ENCODE data around the gene EXOC7.
"Not testable (repeated sequence)": the region's sequence is repeated elsewhere in the genome, so short reads cannot be mapped to it uniquely, and the experiment has no call there.

EXOC7 gene

GRCh38 chr17:76072148-76072858 is 31.3 kb downstream of the EXOC7 start, which contains the start of gene SRP68:
SRP68 (minus strand) TSS chr17:76072517; CDS start chr17:76072491, 26 bp downstream.
- Mint-ChIP-seq H3K4me1 (ENCODE audit: low read depth) (peaks cover 27% of the 10 kb centered on the region), H3K4me3 (peak within 1 kb of the TSS; percentile 97), H3K27me3 (ENCODE audit: low read depth) (peaks cover 30% of the 10 kb centered on the region), H3K36me3 (ENCODE audit: low read depth) (peaks cover 15% of the 10 kb centered on the region), H3K27ac (peak within 1 kb of the TSS; percentile 91), H3K9me3 (no peaks in the 10 kb centered on the region)
- DNase-seq (ENCODE audit: low spot score) = peak; percentile 89

- peak overlapping the region; percentile 97 for H3K4me3 Mint-ChIP-seq
- peaks cover 18% of the 10 kb centered on the region for H3K36me3 Mint-ChIP-seq (ENCODE audit: low read depth)
- H3K27ac Mint-ChIP-seq = peak overlapping the region; percentile 91
- DNase-seq (ENCODE audit: low spot score) = peak; percentile 55
- H3K27me3 Mint-ChIP-seq (ENCODE audit: low read depth) = peaks cover 24% of the 10 kb centered on the region
- H3K9me3 Mint-ChIP-seq = no peaks in the 10 kb centered on the region
- H3K4me1 Mint-ChIP-seq (ENCODE audit: low read depth) = peaks cover 26% of the 10 kb centered on the region
These were observed 31.9 kb downstream of the EXOC7 start for GRCh38 chr17:76071531-76072147.

GRCh38 chr17:76065775-76066174 is 37.8 kb downstream of the EXOC7 start:
- H3K4me3 Mint-ChIP-seq = no peak overlapping the region
- peaks cover 19% of the 10 kb centered on the region for H3K4me1 Mint-ChIP-seq (ENCODE audit: low read depth)
- peaks cover 55% of the 10 kb centered on the region for H3K36me3 Mint-ChIP-seq (ENCODE audit: low read depth)
- no peak for DNase-seq (ENCODE audit: low spot score)
- H3K9me3 Mint-ChIP-seq = no peaks in the 10 kb centered on the region
- no peak overlapping the region for H3K27ac Mint-ChIP-seq
- H3K27me3 Mint-ChIP-seq (ENCODE audit: low read depth) = no peaks in the 10 kb centered on the region

GRCh38 chr17:76063875-76064546 is 39.6 kb downstream of the EXOC7 start:
- peak; percentile 54 for DNase-seq (ENCODE audit: low spot score)
- H3K36me3 Mint-ChIP-seq (ENCODE audit: low read depth) = peaks cover 62% of the 10 kb centered on the region
- H3K4me3 Mint-ChIP-seq = peak overlapping the region; percentile 64
- peak overlapping the region; percentile 77 for H3K27ac Mint-ChIP-seq
- peaks cover 13% of the 10 kb centered on the region for H3K4me1 Mint-ChIP-seq (ENCODE audit: low read depth)
- no peaks in the 10 kb centered on the region for H3K27me3 Mint-ChIP-seq (ENCODE audit: low read depth)
- no peaks in the 10 kb centered on the region for H3K9me3 Mint-ChIP-seq

- H3K36me3 Mint-ChIP-seq (ENCODE audit: low read depth) = peaks cover 70% of the 10 kb centered on the region
- H3K9me3 Mint-ChIP-seq; DNase-seq (ENCODE audit: low spot score); H3K4me1 Mint-ChIP-seq (ENCODE audit: low read depth); H3K27me3 Mint-ChIP-seq (ENCODE audit: low read depth); H3K4me3 Mint-ChIP-seq; H3K27ac Mint-ChIP-seq: not testable (repeated sequence)
These were observed 45.3 kb downstream of the EXOC7 start for GRCh38 chr17:76058264-76058663.

- Mint-ChIP-seq H3K9me3 (no peaks in the 10 kb centered on the region), H3K27me3 (ENCODE audit: low read depth) (no peaks in the 10 kb centered on the region), H3K4me3 (no peak overlapping the region), H3K36me3 (ENCODE audit: low read depth) (peaks cover 62% of the 10 kb centered on the region), H3K4me1 (ENCODE audit: low read depth) (peaks cover 8% of the 10 kb centered on the region), H3K27ac (no peak overlapping the region)
- no peak for DNase-seq (ENCODE audit: low spot score)
These were observed 46.7 kb downstream of the EXOC7 start for GRCh38 chr17:76056882-76057281.

- Mint-ChIP-seq H3K4me3 (no peak overlapping the region), H3K9me3 (no peaks in the 10 kb centered on the region), H3K27ac (no peak overlapping the region), H3K4me1 (ENCODE audit: low read depth) (peaks cover 11% of the 10 kb centered on the region), H3K36me3 (ENCODE audit: low read depth) (peaks cover 59% of the 10 kb centered on the region), H3K27me3 (ENCODE audit: low read depth) (no peaks in the 10 kb centered on the region)
- DNase-seq (ENCODE audit: low spot score) = no peak
These were observed 49.5 kb downstream of the EXOC7 start for GRCh38 chr17:76054112-76054476.

- peaks cover 13% of the 10 kb centered on the region for H3K4me1 Mint-ChIP-seq (ENCODE audit: low read depth)
- H3K4me3 Mint-ChIP-seq = no peak overlapping the region
- H3K36me3 Mint-ChIP-seq (ENCODE audit: low read depth) = peaks cover 59% of the 10 kb centered on the region
- no peaks in the 10 kb centered on the region for H3K27me3 Mint-ChIP-seq (ENCODE audit: low read depth)
- DNase-seq (ENCODE audit: low spot score) = no peak
- H3K9me3 Mint-ChIP-seq = no peaks in the 10 kb centered on the region
- H3K27ac Mint-ChIP-seq = no peak overlapping the region
These were observed 50.1 kb downstream of the EXOC7 start for GRCh38 chr17:76053246-76054111.

GRCh38 chr17:76051561-76051960 is 52.0 kb downstream of the EXOC7 start:
- no peaks in the 10 kb centered on the region for H3K9me3 Mint-ChIP-seq
- H3K27ac Mint-ChIP-seq = no peak overlapping the region
- no peak for DNase-seq (ENCODE audit: low spot score)
- no peak overlapping the region for H3K4me3 Mint-ChIP-seq
- peaks cover 51% of the 10 kb centered on the region for H3K36me3 Mint-ChIP-seq (ENCODE audit: low read depth)
- no peaks in the 10 kb centered on the region for H3K27me3 Mint-ChIP-seq (ENCODE audit: low read depth)
- H3K4me1 Mint-ChIP-seq (ENCODE audit: low read depth) = peaks cover 13% of the 10 kb centered on the region

GRCh38 chr17:76050538-76051467 is 52.8 kb downstream of the EXOC7 start:
- H3K4me1 Mint-ChIP-seq (ENCODE audit: low read depth) = peaks cover 13% of the 10 kb centered on the region
- no peak for DNase-seq (ENCODE audit: low spot score)
- H3K27me3 Mint-ChIP-seq (ENCODE audit: low read depth) = no peaks in the 10 kb centered on the region
- no peak overlapping the region for H3K4me3 Mint-ChIP-seq
- H3K36me3 Mint-ChIP-seq (ENCODE audit: low read depth) = peaks cover 50% of the 10 kb centered on the region
- no peaks in the 10 kb centered on the region for H3K9me3 Mint-ChIP-seq
- H3K27ac Mint-ChIP-seq = no peak overlapping the region

- no peak overlapping the region for H3K27ac Mint-ChIP-seq
These were observed 53.6 kb downstream of the EXOC7 start for GRCh38 chr17:76049836-76050537.

GRCh38 chr17:76049239-76049638 is 54.3 kb downstream of the EXOC7 start:
- no peaks in the 10 kb centered on the region for H3K27me3 Mint-ChIP-seq (ENCODE audit: low read depth)
- peaks cover 13% of the 10 kb centered on the region for H3K4me1 Mint-ChIP-seq (ENCODE audit: low read depth)
- peaks cover 60% of the 10 kb centered on the region for H3K36me3 Mint-ChIP-seq (ENCODE audit: low read depth)
- no peaks in the 10 kb centered on the region for H3K9me3 Mint-ChIP-seq
- no peak for DNase-seq (ENCODE audit: low spot score)
- no peak overlapping the region for H3K4me3 Mint-ChIP-seq
- H3K27ac Mint-ChIP-seq = peak overlapping the region; percentile 58

More at GRCh38 chr17:76049836-76050537, 53.6 kb downstream of the EXOC7 start:
- H3K4me3 Mint-ChIP-seq = no peak overlapping the region
- H3K27me3 Mint-ChIP-seq (ENCODE audit: low read depth) = no peaks in the 10 kb centered on the region
- peaks cover 13% of the 10 kb centered on the region for H3K4me1 Mint-ChIP-seq (ENCODE audit: low read depth)
- peaks cover 56% of the 10 kb centered on the region for H3K36me3 Mint-ChIP-seq (ENCODE audit: low read depth)
- no peaks in the 10 kb centered on the region for H3K9me3 Mint-ChIP-seq
- DNase-seq (ENCODE audit: low spot score) = no peak
